Spleen (tissue), 7 donors: Measurements from ENCODE around the gene CTSE.

Experiments used
- POLR2AphosphoS5 ChIP-seq, 3 donors: sonication (generic); formaldehyde crosslinking; IDR thresholded peaks; one replicate each; pipeline ENCODE4 v1.5.1; 2017; ENCODE audit warnings: antibody characterized with exemption in 3 of 3
- TF ChIP-seq, protein P1 (sequence below), 11 experiments: fragments of 200-600 bp in 7 of 11; fragments of 450-650 bp in 4 of 11; sonication (generic) in 4 of 11; IDR thresholded peaks in 8 of 11; conservative IDR thresholded peaks in 3 of 11; 1 replicate in 7 of 11; 2 replicates in 4 of 11; pipeline versions ENCODE4 v1.4.0 to v1.8.0; 2016 to 2021; ENCODE audit warnings: antibody characterized with exemption in 11 of 11, inconsistent platforms in 4 of 11, mild to moderate bottlenecking in 1 of 11
- donor health status: DM: no; HTN: no; CAD: no; lungs with moderate emphysema.
- donor health status: DM: no; HTN: no; CAD: no.
- donor health status: DM: no; HTN: no; CAD: no.

DNA sequence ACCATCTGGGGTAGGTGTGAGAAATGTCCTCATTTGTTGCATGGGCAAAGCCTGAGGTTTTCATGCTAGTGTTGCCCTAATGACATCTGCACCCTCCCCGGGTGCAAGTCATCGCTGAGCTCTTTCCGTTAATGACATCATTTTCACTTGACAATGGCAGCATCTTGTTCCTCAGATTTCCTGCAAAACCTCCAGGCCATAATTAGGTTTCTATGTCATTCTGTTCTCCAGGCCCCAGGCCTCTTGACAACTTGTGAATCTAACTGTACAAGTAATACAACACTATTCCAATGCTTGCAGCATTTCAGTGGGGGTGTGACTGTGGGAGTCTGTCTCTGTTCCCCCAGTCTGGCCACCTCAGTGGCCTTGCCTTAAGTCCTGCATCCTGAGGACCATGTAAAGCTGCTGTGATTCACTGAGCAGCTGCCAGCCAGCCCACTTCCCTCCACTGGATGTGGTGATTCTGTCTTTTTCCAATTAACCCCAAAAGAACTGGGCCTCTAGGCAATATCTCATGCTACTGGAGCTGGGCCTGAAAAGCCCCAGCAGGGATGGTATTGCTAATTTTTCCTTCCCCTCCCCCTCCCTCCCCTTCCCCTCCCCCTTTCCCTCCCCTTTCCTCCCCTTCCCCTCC lies 43.3 kb downstream of the CTSE start:
- TF ChIP-seq, protein P1, sequence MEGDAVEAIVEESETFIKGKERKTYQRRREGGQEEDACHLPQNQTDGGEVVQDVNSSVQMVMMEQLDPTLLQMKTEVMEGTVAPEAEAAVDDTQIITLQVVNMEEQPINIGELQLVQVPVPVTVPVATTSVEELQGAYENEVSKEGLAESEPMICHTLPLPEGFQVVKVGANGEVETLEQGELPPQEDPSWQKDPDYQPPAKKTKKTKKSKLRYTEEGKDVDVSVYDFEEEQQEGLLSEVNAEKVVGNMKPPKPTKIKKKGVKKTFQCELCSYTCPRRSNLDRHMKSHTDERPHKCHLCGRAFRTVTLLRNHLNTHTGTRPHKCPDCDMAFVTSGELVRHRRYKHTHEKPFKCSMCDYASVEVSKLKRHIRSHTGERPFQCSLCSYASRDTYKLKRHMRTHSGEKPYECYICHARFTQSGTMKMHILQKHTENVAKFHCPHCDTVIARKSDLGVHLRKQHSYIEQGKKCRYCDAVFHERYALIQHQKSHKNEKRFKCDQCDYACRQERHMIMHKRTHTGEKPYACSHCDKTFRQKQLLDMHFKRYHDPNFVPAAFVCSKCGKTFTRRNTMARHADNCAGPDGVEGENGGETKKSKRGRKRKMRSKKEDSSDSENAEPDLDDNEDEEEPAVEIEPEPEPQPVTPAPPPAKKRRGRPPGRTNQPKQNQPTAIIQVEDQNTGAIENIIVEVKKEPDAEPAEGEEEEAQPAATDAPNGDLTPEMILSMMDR (IDR thresholded peaks at IDR 0.05 in 8 of 11, conservative IDR thresholded peaks at IDR 0.05 in 3 of 11), result no peak
- TF ChIP-seq POLR2AphosphoS5 (IDR thresholded peaks at IDR 0.05), result no peak
